GM18951 (cell line): ENCODE data around the gene SCGB1A1.

Source experiments
- POLR2A ChIP-seq: IDR thresholded peaks from 4 replicates; pipeline ENCODE4 v1.6.1; 2011; ENCODE audit warnings: mild to moderate bottlenecking; ENCODE audit not compliant: insufficient read length, insufficient read depth; ENCODE audit errors: extremely low read depth
- in situ Hi-C: fragments of 300-500 bp; cut with MboI; formaldehyde crosslinking; loops from one replicate; pipeline ENCODE4 v1.12.0; 2022; ENCODE audit warnings: low sequenced_read_pairs, mixed read lengths, inconsistent platforms; ENCODE audit not compliant: unreplicated experiment

The SCGB1A1 gene

DNA sequence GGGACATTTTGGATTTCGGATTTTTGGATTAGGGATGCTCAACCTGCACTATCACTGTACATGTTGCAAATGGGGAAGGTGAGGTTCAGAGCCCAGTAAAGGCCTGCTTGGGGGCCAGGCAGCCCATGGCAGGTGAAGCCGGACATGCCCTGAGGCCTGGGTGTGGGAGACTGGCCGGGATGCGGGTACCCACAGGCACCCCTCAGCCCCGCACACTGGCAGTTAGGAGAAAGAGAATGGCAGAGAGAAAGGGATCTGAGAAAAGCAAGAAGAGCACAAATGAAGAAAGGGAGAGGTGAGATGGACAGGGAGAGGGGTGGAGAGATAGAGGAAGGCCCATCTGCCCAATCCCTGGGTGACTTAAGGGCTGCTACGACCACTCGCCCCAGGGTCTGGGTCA is 52.8 kb downstream of the SCGB1A1 start:
- no peak for TF ChIP-seq POLR2A

DNA sequence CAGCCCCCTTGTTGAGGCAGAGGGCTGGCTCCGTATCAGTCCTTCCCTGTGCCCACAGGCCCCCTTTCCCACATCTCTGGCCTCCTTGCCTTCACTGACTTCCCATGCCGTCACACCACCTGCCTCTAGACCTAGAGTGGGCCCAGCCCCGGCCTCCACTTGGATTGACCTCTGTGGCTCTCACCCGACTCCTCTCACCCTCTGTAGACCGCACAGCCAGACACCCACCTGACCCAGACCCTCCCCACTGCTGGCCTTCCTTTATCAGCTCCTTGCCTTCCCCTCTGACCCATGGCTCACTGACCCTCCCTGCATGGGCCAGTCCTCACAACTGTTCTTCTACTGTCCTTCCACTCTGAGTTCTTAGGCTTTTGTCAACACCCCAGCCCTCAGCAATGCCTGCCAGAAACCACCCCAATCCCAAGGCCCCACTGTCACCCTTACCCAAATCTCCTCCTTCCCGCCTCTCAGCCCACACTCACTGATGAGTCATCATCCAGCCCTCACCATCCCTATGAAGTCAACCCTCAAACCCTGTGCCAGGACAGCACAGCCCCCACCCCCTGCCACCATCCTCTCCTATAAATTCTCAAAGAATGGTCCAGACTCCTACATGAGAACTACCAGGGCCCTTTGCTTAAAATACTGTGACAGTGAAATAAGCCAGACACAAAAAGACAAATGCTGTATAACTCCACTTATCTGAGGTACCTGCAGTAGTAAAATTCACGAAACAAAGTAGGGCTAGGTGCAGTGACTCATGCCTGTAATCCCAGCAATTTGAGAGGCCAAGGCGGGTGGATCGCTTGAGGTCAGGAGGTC is 53.4 kb downstream of the SCGB1A1 start:
- in situ Hi-C loops, result no loop called here
- TF ChIP-seq POLR2A, result no peak

More for the DNA sequence above, 52.8 kb downstream of the SCGB1A1 start:
- in situ Hi-C loops, result no loop called here
